Nephron progenitor cell (in vitro differentiated cells): ENCODE results near the gene ORAI3.

ENCODE experiments used
- DNase-seq: peaks from one replicate; pipeline ENCODE4 v3.0.0; 2021
- H3K27ac Mint-ChIP-seq: 2 replicates; pipeline ENCODE4 v1.8.0; 2021; ENCODE audit warnings: mild to moderate bottlenecking, moderate library complexity, mixed read lengths
- H3K27me3 Mint-ChIP-seq: 2 replicates; pipeline ENCODE4 v1.8.0; 2021; ENCODE audit warnings: mild to moderate bottlenecking, low read depth, mixed read lengths; ENCODE audit not compliant: poor library complexity
- H3K36me3 Mint-ChIP-seq: 2 replicates; pipeline ENCODE4 v1.8.0; 2021; ENCODE audit warnings: low read depth, mixed read lengths
- H3K4me1 Mint-ChIP-seq: 2 replicates; pipeline ENCODE4 v1.8.0; 2021; ENCODE audit warnings: mixed read lengths
- H3K4me3 Mint-ChIP-seq: 2 replicates; pipeline ENCODE4 v1.8.0; 2021; ENCODE audit warnings: mild to moderate bottlenecking, moderate library complexity, mixed read lengths
- H3K9me3 Mint-ChIP-seq: 2 replicates; pipeline ENCODE4 v1.8.0; 2021; ENCODE audit warnings: mild to moderate bottlenecking, moderate library complexity, mixed read lengths
- TF ChIP-seq, protein P1 (sequence below): fragments of 200-600 bp; sonication (generic); IDR thresholded peaks from 2 replicates; pipeline ENCODE4 v1.5.0; 2021; ENCODE audit warnings: antibody characterized with exemption

The ORAI3 gene

DNA sequence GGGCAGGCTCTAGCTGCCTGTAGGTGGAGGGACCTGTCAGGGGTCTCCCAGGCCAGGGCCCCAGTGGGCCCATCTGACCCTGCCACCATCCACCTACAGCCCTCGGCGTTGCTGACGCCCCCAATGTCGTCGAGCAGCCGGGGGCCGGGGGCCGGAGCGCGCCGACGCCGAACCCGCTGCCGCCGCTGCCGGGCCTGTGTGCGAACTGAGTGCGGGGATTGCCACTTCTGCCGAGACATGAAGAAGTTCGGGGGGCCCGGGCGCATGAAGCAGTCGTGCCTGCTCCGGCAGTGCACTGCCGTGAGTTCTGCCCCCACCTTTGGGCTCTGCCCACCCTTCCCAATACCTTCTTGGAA lies 23.3 kb upstream of the ORAI3 start:
- Mint-ChIP-seq H3K9me3 (no peaks in the 10 kb centered on the region), H3K36me3 (peaks cover 9% of the 10 kb centered on the region), H3K27ac (peak overlapping the region; percentile 69), H3K4me1 (peaks cover 34% of the 10 kb centered on the region), H3K27me3 (no peaks in the 10 kb centered on the region), H3K4me3 (peak overlapping the region; percentile 78)
- DNase-seq = no peak
- TF ChIP-seq, protein P1, sequence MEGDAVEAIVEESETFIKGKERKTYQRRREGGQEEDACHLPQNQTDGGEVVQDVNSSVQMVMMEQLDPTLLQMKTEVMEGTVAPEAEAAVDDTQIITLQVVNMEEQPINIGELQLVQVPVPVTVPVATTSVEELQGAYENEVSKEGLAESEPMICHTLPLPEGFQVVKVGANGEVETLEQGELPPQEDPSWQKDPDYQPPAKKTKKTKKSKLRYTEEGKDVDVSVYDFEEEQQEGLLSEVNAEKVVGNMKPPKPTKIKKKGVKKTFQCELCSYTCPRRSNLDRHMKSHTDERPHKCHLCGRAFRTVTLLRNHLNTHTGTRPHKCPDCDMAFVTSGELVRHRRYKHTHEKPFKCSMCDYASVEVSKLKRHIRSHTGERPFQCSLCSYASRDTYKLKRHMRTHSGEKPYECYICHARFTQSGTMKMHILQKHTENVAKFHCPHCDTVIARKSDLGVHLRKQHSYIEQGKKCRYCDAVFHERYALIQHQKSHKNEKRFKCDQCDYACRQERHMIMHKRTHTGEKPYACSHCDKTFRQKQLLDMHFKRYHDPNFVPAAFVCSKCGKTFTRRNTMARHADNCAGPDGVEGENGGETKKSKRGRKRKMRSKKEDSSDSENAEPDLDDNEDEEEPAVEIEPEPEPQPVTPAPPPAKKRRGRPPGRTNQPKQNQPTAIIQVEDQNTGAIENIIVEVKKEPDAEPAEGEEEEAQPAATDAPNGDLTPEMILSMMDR = no peak

DNA sequence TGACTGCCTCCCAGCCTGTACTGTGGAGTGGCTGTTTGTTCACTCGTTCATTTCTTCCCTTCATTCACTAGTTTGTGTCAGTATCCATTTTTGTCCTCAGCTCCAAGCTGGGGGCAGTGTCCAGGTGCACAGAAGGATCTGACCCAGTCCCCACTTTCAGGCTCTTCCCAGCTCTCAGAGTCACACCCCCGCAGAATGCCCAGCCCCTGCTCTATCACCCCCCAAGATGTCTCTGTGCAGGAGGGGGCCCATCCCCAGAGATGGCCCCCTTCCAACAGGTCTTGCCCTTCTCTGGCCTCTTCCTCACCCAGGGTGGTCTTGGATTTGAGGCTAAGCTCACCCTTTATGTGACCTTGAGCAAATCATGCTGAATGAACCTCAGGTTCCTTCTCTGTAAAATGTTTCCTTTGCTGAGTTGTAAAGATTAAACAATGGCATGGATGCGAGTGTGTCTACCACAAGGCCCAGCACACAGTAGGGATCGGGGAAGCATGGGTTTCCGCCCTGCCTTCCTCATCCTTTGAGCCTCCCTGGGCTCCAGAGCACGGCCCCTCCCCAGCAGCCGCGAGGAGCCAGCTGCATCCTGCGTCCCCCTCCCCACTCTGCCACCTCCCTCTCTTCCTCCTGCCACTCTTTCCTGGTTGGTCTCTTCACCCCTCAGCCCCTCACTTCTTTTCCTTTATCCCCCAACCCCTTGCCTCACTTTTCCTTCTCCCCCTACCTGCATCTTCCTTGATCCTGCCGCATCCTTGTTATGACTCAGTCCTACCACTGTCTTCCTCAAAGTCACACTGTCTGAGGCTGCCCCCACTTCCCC lies 22.7 kb upstream of the ORAI3 start:
- Mint-ChIP-seq H3K27ac (peak overlapping the region; percentile 69), H3K4me1 (peaks cover 28% of the 10 kb centered on the region), H3K27me3 (no peaks in the 10 kb centered on the region), H3K4me3 (peak overlapping the region; percentile 78), H3K36me3 (peaks cover 15% of the 10 kb centered on the region), H3K9me3 (no peaks in the 10 kb centered on the region)
- TF ChIP-seq, protein P1 = no peak
- no peak for DNase-seq

GRCh38 chr16:30926937-30927788 lies 21.7 kb upstream of the ORAI3 start:
- Mint-ChIP-seq H3K9me3 (no peaks in the 10 kb centered on the region), H3K36me3 (peaks cover 19% of the 10 kb centered on the region), H3K27ac (peak overlapping the region; percentile 69), H3K4me3 (peak overlapping the region; percentile 78), H3K4me1 (peaks cover 25% of the 10 kb centered on the region), H3K27me3 (no peaks in the 10 kb centered on the region)
- DNase-seq = no peak
- TF ChIP-seq, protein P1 = no peak

DNA sequence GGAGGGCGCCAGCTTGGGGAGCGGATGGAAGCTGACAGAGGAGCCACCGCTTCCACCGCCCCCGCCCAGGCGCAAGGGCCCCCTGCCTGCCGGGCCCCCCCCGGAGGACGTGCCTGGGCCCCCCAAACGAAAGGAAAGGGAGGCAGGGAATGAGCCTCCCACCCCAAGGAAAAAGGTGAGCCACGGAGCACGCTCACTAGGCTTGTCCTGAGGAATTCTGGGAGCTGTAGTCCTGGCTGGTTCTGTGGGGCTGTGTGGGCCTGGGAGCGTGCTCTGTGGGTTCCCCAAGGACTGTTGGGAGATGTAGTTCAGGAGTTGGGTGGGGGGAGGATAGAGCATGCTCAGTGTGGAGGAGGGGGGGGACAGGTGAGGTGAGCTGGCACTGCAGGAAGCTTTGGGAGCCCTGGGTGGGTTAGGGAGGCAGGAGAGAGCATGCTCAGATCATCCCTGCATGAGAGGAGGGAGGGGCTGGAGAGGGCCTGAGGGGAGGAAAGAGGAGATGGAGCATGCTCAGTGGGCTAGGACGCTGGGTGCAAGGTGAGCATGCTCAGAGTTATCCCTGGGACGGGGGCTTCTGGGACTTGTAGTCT lies 21.0 kb upstream of the ORAI3 start:
- no peaks in the 10 kb centered on the region for H3K27me3 Mint-ChIP-seq
- no peak overlapping the region for H3K4me3 Mint-ChIP-seq
- peaks cover 25% of the 10 kb centered on the region for H3K4me1 Mint-ChIP-seq
- TF ChIP-seq, protein P1 = no peak
- no peak overlapping the region for H3K27ac Mint-ChIP-seq
- peaks cover 26% of the 10 kb centered on the region for H3K36me3 Mint-ChIP-seq
- DNase-seq = peak; percentile 73
- no peaks in the 10 kb centered on the region for H3K9me3 Mint-ChIP-seq

- no peaks in the 10 kb centered on the region for H3K27me3 Mint-ChIP-seq
- H3K4me1 Mint-ChIP-seq = peaks cover 25% of the 10 kb centered on the region
- H3K4me3 Mint-ChIP-seq = no peak overlapping the region
- no peak for DNase-seq
- TF ChIP-seq, protein P1 = no peak
- no peak overlapping the region for H3K27ac Mint-ChIP-seq
- peaks cover 26% of the 10 kb centered on the region for H3K36me3 Mint-ChIP-seq
- H3K9me3 Mint-ChIP-seq = no peaks in the 10 kb centered on the region
Measured at GRCh38 chr16:30928390-30928789, 20.5 kb upstream of the ORAI3 start.
